ENCODE results near the gene LSM7.

LSM7 gene

GRCh38 chr19:2324220-2324948, 4.0 kb downstream of the LSM7 start:
- H3K4me1 ChIP-seq, result peaks cover 5% of the 10 kb centered on the region; the same call in 1 of the 2 replicates
- DNase-seq, result no peak
- H3K4me3 ChIP-seq (ENCODE audit: low read depth, low read length), result no peak overlapping the region
- no peaks in the 10 kb centered on the region for H3K27me3 ChIP-seq
- TF ChIP-seq CTCF (IDR thresholded peaks at IDR 0.05; ENCODE audit: low read depth, low read length), result no peak
- peaks cover 56% of the 10 kb centered on the region for H3K36me3 ChIP-seq
- H3K9me3 ChIP-seq, result no peaks in the 10 kb centered on the region

GRCh38 chr19:2323707-2324106, 4.7 kb downstream of the LSM7 start:
- Histone ChIP-seq H3K36me3 (peaks cover 56% of the 10 kb centered on the region), H3K27me3 (no peaks in the 10 kb centered on the region), H3K4me1 (peaks cover 5% of the 10 kb centered on the region; the same call in 1 of the 2 replicates), H3K4me3 (ENCODE audit: low read depth, low read length) (no peak overlapping the region), H3K9me3 (no peaks in the 10 kb centered on the region)
- TF ChIP-seq CTCF (IDR thresholded peaks at IDR 0.05; ENCODE audit: low read depth, low read length), result no peak
- no peak for DNase-seq

- no peak overlapping the region for H3K4me3 ChIP-seq (ENCODE audit: low read depth, low read length)
- H3K4me1 ChIP-seq, result peaks cover 6% of the 10 kb centered on the region
- H3K27me3 ChIP-seq, result no peaks in the 10 kb centered on the region
- no peaks in the 10 kb centered on the region for H3K9me3 ChIP-seq
- TF ChIP-seq CTCF (IDR thresholded peaks at IDR 0.05; ENCODE audit: low read depth, low read length), result no peak
- peaks cover 49% of the 10 kb centered on the region for H3K36me3 ChIP-seq
- DNase-seq, result no peak
Measured at GRCh38 chr19:2321565-2322283, 6.7 kb downstream of the LSM7 start.

GRCh38 chr19:2320939-2321338, 7.4 kb downstream of the LSM7 start:
- no peaks in the 10 kb centered on the region for H3K9me3 ChIP-seq
- TF ChIP-seq CTCF (IDR thresholded peaks at IDR 0.05; ENCODE audit: low read depth, low read length), result no peak
- peaks cover 6% of the 10 kb centered on the region for H3K4me1 ChIP-seq
- no peak for DNase-seq
- H3K36me3 ChIP-seq, result peaks cover 41% of the 10 kb centered on the region
- H3K4me3 ChIP-seq (ENCODE audit: low read depth, low read length), result no peak overlapping the region
- no peaks in the 10 kb centered on the region for H3K27me3 ChIP-seq

GRCh38 chr19:2320049-2320448, 8.3 kb downstream of the LSM7 start:
- Histone ChIP-seq H3K27me3 (no peaks in the 10 kb centered on the region), H3K36me3 (peaks cover 34% of the 10 kb centered on the region), H3K9me3 (0 out of 2 replicates have a peak, but pooled peaks cover 3% of the 10 kb centered on the region), H3K4me3 (ENCODE audit: low read depth, low read length) (no peak overlapping the region), H3K4me1 (peaks cover 6% of the 10 kb centered on the region)
- no peak for TF ChIP-seq CTCF (IDR thresholded peaks at IDR 0.05; ENCODE audit: low read depth, low read length)
- no peak for DNase-seq

- Histone ChIP-seq H3K4me1 (peaks cover 6% of the 10 kb centered on the region), H3K36me3 (peaks cover 29% of the 10 kb centered on the region), H3K4me3 (ENCODE audit: low read depth, low read length) (no peak overlapping the region), H3K9me3 (0 out of 2 replicates have a peak, but pooled peaks cover 3% of the 10 kb centered on the region), H3K27me3 (no peaks in the 10 kb centered on the region)
- DNase-seq, result no peak
- no peak for TF ChIP-seq CTCF (IDR thresholded peaks at IDR 0.05; ENCODE audit: low read depth, low read length)
Measured at GRCh38 chr19:2319551-2319950, 8.8 kb downstream of the LSM7 start.

All from BE2C (cell line).